HCT116 (cell line): ENCODE data around the gene GGACT. TPM values are rescaled to one million over a fixed set of nuclear protein-coding genes. Genes with fewer than 3 reads are reported as not detected.

Source experiments
- ATAC-seq: fragments of 200-7000 bp; cut with Tn5 transposase; 2 replicates; pipeline ENCODE4 v1.9.1; 2020; ENCODE audit warnings: mild to moderate bottlenecking, moderate library complexity
- BruUV-seq: library from RNA; stranded (reverse); fragments of 400-500 nt; replicated peaks from 2 replicates; lab custom pipeline; 2021; lab: Mats Ljungman, UMichigan
- CTCF ChIA-PET: fragments of 300-600 bp; sonication (Branson Sonifier 250); formaldehyde crosslinking; loops from one replicate; lab custom pipeline; 2021; ENCODE audit warnings: antibody characterized with exemption; lab: Charles Lee
- POLR2A ChIA-PET: fragments of 300-600, 350-600 bp; sonication (Branson Sonifier 250); formaldehyde crosslinking; loops from one replicate; lab custom pipeline; 2021; ENCODE audit warnings: antibody characterized with exemption; lab: Charles Lee
- RAD21 ChIA-PET, 2 experiments: fragments of 300-600 bp; sonication (Branson Sonifier 250); formaldehyde crosslinking; loops; one replicate each; lab custom pipeline; 2023; ENCODE audit warnings: low total read pairs in 2 of 2; ENCODE audit not compliant: uncharacterized antibody in 2 of 2, unreplicated experiment in 2 of 2, low non-redundant PET in 1 of 2; lab: Charles Lee
- DNase-seq: peaks from one replicate; pipeline ENCODE4 v3.0.0-alpha.2; 2010; ENCODE audit warnings: low read depth, low spot score
- H2AFZ ChIP-seq: fragments of 200-600 bp; shearing (Covaris generic), sonication (generic); 2 replicates; pipeline ENCODE4 v1.6.1; 2017; ENCODE audit warnings: low read depth, mixed run types, mixed read lengths, antibody characterized with exemption, low read length; ENCODE audit not compliant: poor library complexity, severe bottlenecking
- H3K27ac ChIP-seq: 2 replicates; pipeline ENCODE4 v1.5.1; 2012; ENCODE audit warnings: low read depth, low read length
- H3K27me3 ChIP-seq: fragments of 200-600 bp; sonication (generic); 2 replicates; pipeline ENCODE4 v1.6.1; 2016; ENCODE audit warnings: mixed run types, low read length, mixed read lengths; ENCODE audit not compliant: insufficient read depth
- H3K36me3 ChIP-seq, 2 experiments: fragments of 200-500 bp in 1 of 2; fragments of 200-600 bp in 1 of 2; sonication (Bioruptor generic) in 1 of 2; sonication (generic) in 1 of 2; 2 replicates each; pipeline versions ENCODE4 v1.5.1 to v1.6.1; 2014 to 2016; ENCODE audit warnings: low read length in 2 of 2, inconsistent platforms in 1 of 2, mixed read lengths in 1 of 2, mixed run types in 1 of 2; ENCODE audit not compliant: insufficient read depth in 2 of 2, control insufficient read depth in 1 of 2
- H3K4me1 ChIP-seq, 2 experiments: fragments of 200-600 bp in 1 of 2; sonication (generic) in 1 of 2; 2 replicates each; pipeline versions ENCODE4 v1.5.1 to v1.6.1; 2012 to 2017; ENCODE audit warnings: low read length in 2 of 2, inconsistent platforms in 1 of 2, mild to moderate bottlenecking in 1 of 2, mixed read lengths in 1 of 2, mixed run types in 1 of 2, moderate library complexity in 1 of 2; ENCODE audit not compliant: insufficient read depth in 2 of 2, control insufficient read depth in 1 of 2
- H3K4me2 ChIP-seq: fragments of 200-600 bp; sonication (generic); 2 replicates; pipeline ENCODE4 v1.6.1; 2017; ENCODE audit warnings: mixed run types, low read length, mixed read lengths
- H3K4me3 ChIP-seq, 2 experiments: fragments of 200-600 bp in 1 of 2; sonication (generic) in 1 of 2; replicated peaks in 1 of 2; 2 replicates each; pipeline ENCODE4 v1.5.1; 2011 to 2016; ENCODE audit warnings: low read length in 2 of 2, control low read depth in 1 of 2, low read depth in 1 of 2, mild to moderate bottlenecking in 1 of 2, mixed read lengths in 1 of 2, mixed run types in 1 of 2
- H3K79me2 ChIP-seq: fragments of 200-600 bp; sonication (generic); 2 replicates; pipeline ENCODE4 v1.6.1; 2017; ENCODE audit warnings: mild to moderate bottlenecking, mixed run types, low read length, moderate library complexity, mixed read lengths; ENCODE audit not compliant: insufficient read depth
- H3K9ac ChIP-seq: fragments of 200-600 bp; sonication (generic); 2 replicates; pipeline ENCODE4 v1.6.1; 2016; ENCODE audit warnings: low read length, mixed read lengths
- H3K9me2 ChIP-seq: fragments of 200-600 bp; sonication (generic), shearing (Covaris generic); 2 replicates; pipeline ENCODE4 v1.6.1; 2017; ENCODE audit warnings: mixed run types, mild to moderate bottlenecking, moderate library complexity; ENCODE audit not compliant: insufficient read depth
- H3K9me3 ChIP-seq, 2 experiments: fragments of 200-500 bp in 1 of 2; fragments of 200-600 bp in 1 of 2; sonication (Bioruptor generic) in 1 of 2; sonication (generic) in 1 of 2; 2 replicates each; pipeline ENCODE4 v1.6.1; 2014 to 2017; ENCODE audit warnings: low read length in 2 of 2, mixed read lengths in 2 of 2, inconsistent platforms in 1 of 2, low read depth in 1 of 2, mild to moderate bottlenecking in 1 of 2, mixed run types in 1 of 2, moderate library complexity in 1 of 2; ENCODE audit not compliant: control insufficient read depth in 1 of 2, insufficient read depth in 1 of 2
- H4K20me1 ChIP-seq: fragments of 200-600 bp; sonication (generic), shearing (Covaris generic); 2 replicates; pipeline ENCODE4 v1.6.1; 2017; ENCODE audit warnings: mixed run types, mild to moderate bottlenecking, moderate library complexity; ENCODE audit not compliant: insufficient read depth
- ATF3 ChIP-seq: IDR thresholded peaks from 2 replicates; pipeline ENCODE4 v1.6.1; 2012
- EGR1 ChIP-seq: IDR thresholded peaks from 2 replicates; pipeline ENCODE4 v1.6.1; 2012; ENCODE audit warnings: low read depth
- FOSL1 ChIP-seq: IDR thresholded peaks from 2 replicates; pipeline ENCODE4 v1.6.1; 2012; ENCODE audit warnings: low read depth
- POLR2A ChIP-seq: IDR thresholded peaks from 2 replicates; pipeline ENCODE4 v1.7.0; 2011; ENCODE audit warnings: borderline replicate concordance; ENCODE audit not compliant: insufficient read depth, insufficient read length; ENCODE audit errors: extremely low read depth
- POLR2AphosphoS5 ChIP-seq: IDR thresholded peaks from 2 replicates; pipeline ENCODE4 v1.6.1; 2011; ENCODE audit warnings: mild to moderate bottlenecking, low read depth, low read length, moderate library complexity
- REST ChIP-seq: IDR thresholded peaks from 2 replicates; pipeline ENCODE4 v1.6.1; 2012; ENCODE audit warnings: low read depth
- SRF ChIP-seq: IDR thresholded peaks from 2 replicates; pipeline ENCODE4 v1.6.1; 2012; ENCODE audit warnings: low read depth
- ZNF274 ChIP-seq: fragments of 200-500 bp; sonication (Bioruptor generic); IDR thresholded peaks from 2 replicates; pipeline ENCODE4 v1.6.1; 2014; ENCODE audit warnings: mild to moderate bottlenecking, low read depth, low read length, inconsistent platforms
- intact Hi-C: fragments of 100-400 bp; cut with micrococcal nuclease; formaldehyde crosslinking; loops from 2 replicates; pipeline ENCODE4 v1.10.0; 2022
- total RNA-seq: library from RNA; stranded (reverse); gene quantifications from one replicate; pipeline ENCODE4 v1.2.1, GENCODE V29; 2021; ENCODE audit not compliant: unreplicated experiment

The GGACT gene
- total RNA-seq, 1 experiment from 2014 or later = 5.0 TPM

- no peaks in the 10 kb centered on the region for H3K9me2 ChIP-seq
- H4K20me1 ChIP-seq = no peaks in the 10 kb centered on the region
- intact Hi-C loops = no loop called here
- no peak overlapping the region for H3K9ac ChIP-seq
- H3K9me3 ChIP-seq = no peaks in the 10 kb centered on the region
- ATAC-seq = no peak
- H3K79me2 ChIP-seq = no peaks in the 10 kb centered on the region
- ChIA-PET CTCF (no interaction called here), RAD21 (interaction anchor here in 1 of 2 experiments (0.7 kb wide), 1 partner anchor 730 kb away, joined by 3 read pairs; no protein-coding TSS in a partner anchor), POLR2A (no interaction called here)
- no peaks in the 10 kb centered on the region for H3K27me3 ChIP-seq
- no TSS peak for BruUV-seq
- no peak overlapping the region for H3K4me3 ChIP-seq
- no peak for DNase-seq
- H3K27ac ChIP-seq = no peak overlapping the region
- no peak overlapping the region for H2AFZ ChIP-seq
- no peaks in the 10 kb centered on the region for H3K36me3 ChIP-seq
- no peak for TF ChIP-seq FOSL1
- no peak for TF ChIP-seq REST
- no peak for TF ChIP-seq SRF
- no peak for TF ChIP-seq POLR2AphosphoS5
- TF ChIP-seq EGR1 = no peak
- TF ChIP-seq ZNF274 = no peak
- TF ChIP-seq POLR2A = no peak
- no peak for TF ChIP-seq ATF3
- TF ChIP-seq, all 23 proteins: peak for 0
- Histone ChIP-seq H3K4me2 (no peak overlapping the region), H3K4me1 (peaks cover 2 to 11% of the 10 kb centered on the region in 2 experiments; a peak in 2 of 4 replicates)
These were observed 91.2 kb downstream of the GGACT start for GRCh38 chr13:100497389-100497788.
